Measurements from ENCODE around the gene CCDC73. TPM values are rescaled to one million over a fixed set of nuclear protein-coding genes. Genes with fewer than 3 reads are reported as not detected.
"Not testable (repeated sequence)": the region's sequence is repeated elsewhere in the genome, so short reads cannot be mapped to it uniquely, and the experiment has no call there.

CCDC73 gene
- total RNA-seq, 1 donor from 2014 or later, result not detected

DNA sequence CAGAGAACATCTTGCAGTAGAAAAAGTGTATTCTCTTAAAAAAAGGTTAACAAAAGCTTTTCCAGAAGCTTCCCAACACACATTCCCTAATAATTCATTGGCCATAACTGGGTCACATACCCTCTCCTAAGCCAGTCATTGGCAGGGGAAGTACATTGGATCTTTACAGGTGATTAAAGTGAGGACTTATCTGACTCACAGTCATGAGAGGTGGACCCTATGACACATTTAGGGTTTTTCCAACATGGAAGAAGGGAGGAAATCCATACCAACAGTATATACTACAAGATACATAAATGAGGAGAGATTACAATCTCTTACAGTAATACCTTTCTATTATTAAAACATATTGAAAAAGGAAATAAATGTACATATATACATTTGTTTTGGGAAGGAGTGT, 72.2 kb downstream of the CCDC73 start:
- Histone ChIP-seq H3K4me1 (ENCODE audit: control insufficient read depth in 3 of 3, insufficient read depth in 3 of 3, low read length in 3 of 3) (no peaks in the 10 kb centered on the region), H3K36me3 (ENCODE audit: control insufficient read depth in 3 of 3, insufficient read depth in 3 of 3, low read length in 3 of 3) (no peaks in the 10 kb centered on the region), H3K27me3 (ENCODE audit: control insufficient read depth in 3 of 3, insufficient read depth in 3 of 3, low read length in 3 of 3) (no peaks in the 10 kb centered on the region), H3K9me3 (ENCODE audit: control insufficient read depth in 3 of 3, low read length in 3 of 3) (no peaks in the 10 kb centered on the region), H3K27ac (ENCODE audit: low read depth, low read length) (no peak overlapping the region), H3K4me3 (ENCODE audit: low read length in 3 of 3) (no peak overlapping the region), H3K9ac (ENCODE audit: low read depth in 1 of 3, low read length in 3 of 3) (no peak overlapping the region)

DNA sequence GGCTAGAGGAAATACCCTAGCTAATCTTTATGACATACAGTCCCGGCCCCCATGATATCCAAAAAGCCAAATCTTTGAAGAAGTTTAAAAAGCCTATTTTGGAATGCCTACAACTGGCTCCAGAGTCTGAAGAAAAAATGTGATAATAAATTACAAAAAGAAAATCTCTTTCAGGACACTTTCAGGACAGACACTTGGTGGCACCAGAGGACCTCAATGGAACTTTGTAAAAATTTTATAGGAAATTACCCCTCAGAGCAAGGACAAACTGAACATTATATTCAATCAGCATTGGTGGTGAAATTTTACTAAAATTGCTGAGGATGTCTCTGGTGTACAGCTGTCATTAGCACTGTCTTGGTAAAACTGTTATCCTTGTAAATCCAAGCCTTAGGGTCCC, 81.0 kb downstream of the CCDC73 start:
- no peaks in the 10 kb centered on the region for H3K27me3 ChIP-seq (ENCODE audit: control insufficient read depth in 3 of 3, insufficient read depth in 3 of 3, low read length in 3 of 3)
- no peak overlapping the region for H3K4me3 ChIP-seq (ENCODE audit: low read length in 3 of 3)
- H3K4me1 ChIP-seq (ENCODE audit: control insufficient read depth in 3 of 3, insufficient read depth in 3 of 3, low read length in 3 of 3), result no peaks in the 10 kb centered on the region
- no peaks in the 10 kb centered on the region for H3K36me3 ChIP-seq (ENCODE audit: control insufficient read depth in 3 of 3, insufficient read depth in 3 of 3, low read length in 3 of 3)
- no peaks in the 10 kb centered on the region for H3K9me3 ChIP-seq (ENCODE audit: control insufficient read depth in 3 of 3, low read length in 3 of 3)
- H3K9ac ChIP-seq (ENCODE audit: low read depth in 1 of 3, low read length in 3 of 3), result no peak overlapping the region
- no peak overlapping the region for H3K27ac ChIP-seq (ENCODE audit: low read depth, low read length)

DNA sequence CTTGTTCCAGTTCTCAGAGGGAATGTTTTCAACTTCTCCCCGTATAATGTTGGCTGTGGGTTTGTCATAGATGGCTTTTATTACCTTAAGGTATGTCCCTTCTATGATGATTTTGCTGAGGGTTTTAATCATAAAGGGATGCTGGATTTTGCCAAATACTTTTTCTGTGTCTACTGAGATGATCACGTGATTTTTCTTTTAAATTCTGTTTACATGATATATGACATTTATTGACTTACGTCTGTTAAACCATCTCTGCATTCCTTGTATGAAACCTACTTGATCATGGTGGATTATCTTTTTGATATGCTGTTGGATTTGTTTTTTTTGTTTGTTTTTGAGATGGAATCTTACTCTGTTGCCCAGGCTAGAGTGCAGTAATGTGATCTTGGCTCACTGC, 85.5 kb downstream of the CCDC73 start:
- not testable (repeated sequence) for H3K9ac ChIP-seq (ENCODE audit: low read depth in 1 of 3, low read length in 3 of 3); H3K36me3 ChIP-seq (ENCODE audit: control insufficient read depth in 3 of 3, insufficient read depth in 3 of 3, low read length in 3 of 3); H3K27me3 ChIP-seq (ENCODE audit: control insufficient read depth in 3 of 3, insufficient read depth in 3 of 3, low read length in 3 of 3); H3K9me3 ChIP-seq (ENCODE audit: control insufficient read depth in 3 of 3, low read length in 3 of 3); H3K4me1 ChIP-seq (ENCODE audit: control insufficient read depth in 3 of 3, insufficient read depth in 3 of 3, low read length in 3 of 3); H3K27ac ChIP-seq (ENCODE audit: low read depth, low read length); H3K4me3 ChIP-seq (ENCODE audit: low read length in 3 of 3)

DNA sequence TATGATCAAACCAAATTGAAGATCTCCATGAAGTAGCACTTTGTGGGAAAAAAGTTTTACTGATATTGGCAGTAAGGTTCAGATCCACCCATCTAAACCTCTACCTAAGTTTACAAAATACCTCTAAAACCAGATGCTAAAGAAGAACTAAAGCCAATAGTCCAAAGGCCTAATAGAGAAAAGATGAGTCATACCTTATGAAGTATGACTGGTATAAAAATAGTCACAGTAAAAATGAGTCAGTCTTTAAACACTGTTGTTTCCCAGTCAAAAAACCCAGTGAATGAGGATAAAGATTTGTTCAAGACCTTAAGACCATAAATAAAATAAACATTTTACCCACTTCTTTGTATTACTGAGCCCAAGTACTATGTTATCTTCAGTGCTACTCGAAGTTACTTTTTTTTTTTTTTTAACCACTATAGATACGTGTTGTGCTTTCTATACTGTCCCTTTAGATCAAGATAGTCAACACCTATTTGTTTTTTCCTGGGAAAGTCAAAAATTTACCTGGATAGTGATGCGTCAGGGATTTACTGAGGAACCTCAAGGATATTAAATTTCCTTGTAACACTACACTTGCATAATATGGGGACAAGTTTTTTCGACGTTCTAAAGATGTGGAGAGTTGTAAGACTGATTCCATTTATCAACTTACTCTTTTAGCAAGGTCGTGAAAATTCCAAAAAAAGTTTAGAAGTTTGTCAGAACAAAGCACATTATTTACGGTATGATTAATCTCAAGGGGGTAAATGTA, 87.3 kb downstream of the CCDC73 start:
- no peaks in the 10 kb centered on the region for H3K27me3 ChIP-seq (ENCODE audit: control insufficient read depth in 3 of 3, insufficient read depth in 3 of 3, low read length in 3 of 3)
- H3K36me3 ChIP-seq (ENCODE audit: control insufficient read depth in 3 of 3, insufficient read depth in 3 of 3, low read length in 3 of 3), result no peaks in the 10 kb centered on the region
- H3K27ac ChIP-seq (ENCODE audit: low read depth, low read length), result no peak overlapping the region
- H3K9ac ChIP-seq (ENCODE audit: low read depth in 1 of 3, low read length in 3 of 3), result no peak overlapping the region
- peaks cover 0 to 5% (median 3%) of the 10 kb centered on the region in 3 donors for H3K9me3 ChIP-seq (ENCODE audit: control insufficient read depth in 3 of 3, low read length in 3 of 3)
- H3K4me1 ChIP-seq (ENCODE audit: control insufficient read depth in 3 of 3, insufficient read depth in 3 of 3, low read length in 3 of 3), result no peaks in the 10 kb centered on the region
- no peak overlapping the region for H3K4me3 ChIP-seq (ENCODE audit: low read length in 3 of 3)

DNA sequence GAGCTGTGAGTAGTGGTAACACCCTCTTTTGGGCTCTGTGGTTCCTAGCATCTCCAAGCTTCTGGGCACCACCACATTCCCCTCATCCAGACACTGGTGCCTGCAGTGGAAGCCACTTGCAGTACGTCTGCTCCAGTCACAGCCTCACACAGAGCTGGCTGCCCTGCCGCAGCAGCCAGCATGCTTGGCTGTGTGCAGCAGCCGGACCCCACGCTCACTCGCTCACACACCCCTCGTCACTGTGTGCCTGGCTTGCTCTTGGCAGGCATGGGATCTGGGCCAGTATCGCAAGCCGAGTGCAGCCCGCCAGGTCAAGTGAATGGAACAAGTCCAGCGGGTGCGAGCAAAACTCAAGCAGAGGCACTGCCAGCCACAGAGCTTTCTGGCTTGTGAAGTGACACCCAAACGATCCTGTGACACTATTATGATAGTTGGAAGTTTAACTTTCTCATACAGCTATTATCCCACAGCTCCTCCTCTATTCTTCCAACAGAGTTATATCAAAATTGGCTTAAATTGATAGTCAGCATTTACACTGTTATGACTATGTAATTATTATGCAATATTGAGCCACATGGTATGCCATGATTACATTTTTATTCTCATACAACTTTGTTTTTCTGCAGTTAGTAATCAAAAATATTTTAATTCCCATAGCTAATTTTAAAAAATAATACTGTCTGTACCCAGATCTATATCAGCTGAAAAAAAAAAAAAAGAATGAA, 89.0 kb downstream of the CCDC73 start:
- no peaks in the 10 kb centered on the region for H3K4me1 ChIP-seq (ENCODE audit: control insufficient read depth in 3 of 3, insufficient read depth in 3 of 3, low read length in 3 of 3)
- no peak overlapping the region for H3K9ac ChIP-seq (ENCODE audit: low read depth in 1 of 3, low read length in 3 of 3)
- no peaks in the 10 kb centered on the region for H3K36me3 ChIP-seq (ENCODE audit: control insufficient read depth in 3 of 3, insufficient read depth in 3 of 3, low read length in 3 of 3)
- H3K27ac ChIP-seq (ENCODE audit: low read depth, low read length), result no peak overlapping the region
- H3K27me3 ChIP-seq (ENCODE audit: control insufficient read depth in 3 of 3, insufficient read depth in 3 of 3, low read length in 3 of 3), result no peaks in the 10 kb centered on the region
- H3K4me3 ChIP-seq (ENCODE audit: low read length in 3 of 3), result no peak overlapping the region
- H3K9me3 ChIP-seq (ENCODE audit: control insufficient read depth in 3 of 3, low read length in 3 of 3), result peaks cover 0 to 5% (median 3%) of the 10 kb centered on the region in 3 donors

DNA sequence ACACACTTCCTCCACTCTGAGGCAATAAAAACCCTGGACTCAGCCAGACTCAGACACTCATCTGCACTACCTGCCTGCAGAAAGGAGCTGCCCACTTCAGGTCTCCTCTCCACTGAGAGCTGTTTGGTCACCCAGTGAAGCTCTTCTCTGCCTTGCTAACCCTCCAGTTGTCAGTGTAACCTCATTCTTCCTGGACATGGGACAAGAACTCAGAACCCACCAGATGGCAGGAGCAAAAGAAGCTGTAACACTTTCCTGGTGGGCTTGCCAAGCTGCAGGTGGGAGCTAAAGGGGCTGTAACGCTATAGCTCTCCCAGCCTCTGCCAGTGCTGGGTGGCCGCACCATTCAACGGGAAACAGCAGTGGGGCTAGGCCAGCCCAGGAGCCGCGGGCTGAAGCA, 89.7 kb downstream of the CCDC73 start:
- Histone ChIP-seq H3K27me3 (ENCODE audit: control insufficient read depth in 3 of 3, insufficient read depth in 3 of 3, low read length in 3 of 3) (no peaks in the 10 kb centered on the region), H3K4me1 (ENCODE audit: control insufficient read depth in 3 of 3, insufficient read depth in 3 of 3, low read length in 3 of 3) (no peaks in the 10 kb centered on the region), H3K36me3 (ENCODE audit: control insufficient read depth in 3 of 3, insufficient read depth in 3 of 3, low read length in 3 of 3) (no peaks in the 10 kb centered on the region), H3K27ac (ENCODE audit: low read depth, low read length) (no peak overlapping the region), H3K9me3 (ENCODE audit: control insufficient read depth in 3 of 3, low read length in 3 of 3) (peaks cover 0 to 5% (median 3%) of the 10 kb centered on the region in 3 donors), H3K9ac (ENCODE audit: low read depth in 1 of 3, low read length in 3 of 3) (no peak overlapping the region), H3K4me3 (ENCODE audit: low read length in 3 of 3) (no peak overlapping the region)

DNA sequence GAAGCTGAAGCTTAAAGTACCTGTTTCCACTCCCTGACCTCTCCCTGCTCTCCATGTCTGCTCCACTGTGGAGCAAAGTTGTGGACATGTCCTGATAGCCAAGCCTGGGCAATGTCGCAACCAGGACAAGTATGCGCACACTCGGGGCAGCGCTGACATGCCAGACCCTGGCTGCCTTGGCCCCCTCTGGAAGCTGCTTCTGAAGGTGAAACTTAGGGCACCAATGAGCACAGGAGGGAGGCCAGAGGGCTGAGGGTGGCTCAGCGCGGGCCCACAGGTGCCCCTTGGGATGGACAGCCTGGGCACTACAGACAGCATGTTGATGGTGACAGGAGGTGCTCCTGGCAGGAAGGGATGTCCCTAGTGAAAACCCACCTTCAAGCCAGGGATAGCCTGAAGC, 90.2 kb downstream of the CCDC73 start:
- Histone ChIP-seq H3K9me3 (ENCODE audit: control insufficient read depth in 3 of 3, low read length in 3 of 3) (peaks cover 0 to 5% (median 3%) of the 10 kb centered on the region in 3 donors), H3K27me3 (ENCODE audit: control insufficient read depth in 3 of 3, insufficient read depth in 3 of 3, low read length in 3 of 3) (no peaks in the 10 kb centered on the region), H3K27ac (ENCODE audit: low read depth, low read length) (no peak overlapping the region), H3K36me3 (ENCODE audit: control insufficient read depth in 3 of 3, insufficient read depth in 3 of 3, low read length in 3 of 3) (no peaks in the 10 kb centered on the region), H3K9ac (ENCODE audit: low read depth in 1 of 3, low read length in 3 of 3) (no peak overlapping the region), H3K4me1 (ENCODE audit: control insufficient read depth in 3 of 3, insufficient read depth in 3 of 3, low read length in 3 of 3) (no peaks in the 10 kb centered on the region), H3K4me3 (ENCODE audit: low read length in 3 of 3) (no peak overlapping the region)

DNA sequence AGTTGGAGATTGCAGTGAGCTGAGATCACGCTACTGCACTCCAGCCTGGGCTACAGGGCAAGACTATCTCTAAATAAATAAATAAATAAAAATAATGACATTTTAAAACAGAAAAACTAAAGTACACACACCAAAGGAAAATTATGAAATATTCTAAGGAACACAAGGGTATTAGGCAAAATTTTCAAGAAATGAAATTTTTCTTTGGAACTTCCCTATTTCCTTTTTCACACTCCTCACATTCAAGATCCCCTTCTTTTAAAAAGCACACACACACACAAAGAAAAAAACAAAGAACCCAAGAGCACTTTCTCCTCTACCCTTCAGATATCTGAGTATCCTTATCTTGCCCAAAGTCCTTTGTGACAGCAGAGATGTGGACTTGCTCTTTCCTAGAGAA, 92.8 kb downstream of the CCDC73 start:
- Histone ChIP-seq H3K4me1 (ENCODE audit: control insufficient read depth in 3 of 3, insufficient read depth in 3 of 3, low read length in 3 of 3) (no peaks in the 10 kb centered on the region), H3K36me3 (ENCODE audit: control insufficient read depth in 3 of 3, insufficient read depth in 3 of 3, low read length in 3 of 3) (no peaks in the 10 kb centered on the region), H3K4me3 (ENCODE audit: low read length in 3 of 3) (no peak overlapping the region), H3K27ac (ENCODE audit: low read depth, low read length) (no peak overlapping the region), H3K9me3 (ENCODE audit: control insufficient read depth in 3 of 3, low read length in 3 of 3) (peaks cover 0 to 5% (median 3%) of the 10 kb centered on the region in 3 donors), H3K9ac (ENCODE audit: low read depth in 1 of 3, low read length in 3 of 3) (no peak overlapping the region), H3K27me3 (ENCODE audit: control insufficient read depth in 3 of 3, insufficient read depth in 3 of 3, low read length in 3 of 3) (no peaks in the 10 kb centered on the region)

DNA sequence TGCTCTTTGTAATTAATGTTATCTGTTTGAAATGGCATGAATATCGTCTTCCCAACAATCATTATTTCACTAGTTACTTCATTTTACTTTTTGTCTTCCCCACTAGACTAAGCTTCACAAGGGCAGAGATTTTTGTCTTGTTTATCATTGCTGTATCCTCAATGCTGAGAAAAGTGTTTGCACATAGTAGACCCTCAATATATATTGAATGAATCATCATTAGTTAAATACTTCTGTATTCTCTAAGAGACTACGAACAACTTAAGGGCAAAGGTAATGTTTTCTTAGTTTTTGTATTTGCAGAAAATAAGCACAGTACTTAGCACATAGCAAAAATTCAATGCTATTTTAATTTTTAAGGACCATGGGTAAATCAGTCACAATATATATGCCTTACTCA, 95.9 kb downstream of the CCDC73 start:
- Histone ChIP-seq H3K4me1 (ENCODE audit: control insufficient read depth in 3 of 3, insufficient read depth in 3 of 3, low read length in 3 of 3) (no peaks in the 10 kb centered on the region), H3K27ac (ENCODE audit: low read depth, low read length) (no peak overlapping the region), H3K36me3 (ENCODE audit: control insufficient read depth in 3 of 3, insufficient read depth in 3 of 3, low read length in 3 of 3) (no peaks in the 10 kb centered on the region), H3K4me3 (ENCODE audit: low read length in 3 of 3) (no peak overlapping the region), H3K9me3 (ENCODE audit: control insufficient read depth in 3 of 3, low read length in 3 of 3) (no peaks in the 10 kb centered on the region), H3K9ac (ENCODE audit: low read depth in 1 of 3, low read length in 3 of 3) (no peak overlapping the region), H3K27me3 (ENCODE audit: control insufficient read depth in 3 of 3, insufficient read depth in 3 of 3, low read length in 3 of 3) (no peaks in the 10 kb centered on the region)

DNA sequence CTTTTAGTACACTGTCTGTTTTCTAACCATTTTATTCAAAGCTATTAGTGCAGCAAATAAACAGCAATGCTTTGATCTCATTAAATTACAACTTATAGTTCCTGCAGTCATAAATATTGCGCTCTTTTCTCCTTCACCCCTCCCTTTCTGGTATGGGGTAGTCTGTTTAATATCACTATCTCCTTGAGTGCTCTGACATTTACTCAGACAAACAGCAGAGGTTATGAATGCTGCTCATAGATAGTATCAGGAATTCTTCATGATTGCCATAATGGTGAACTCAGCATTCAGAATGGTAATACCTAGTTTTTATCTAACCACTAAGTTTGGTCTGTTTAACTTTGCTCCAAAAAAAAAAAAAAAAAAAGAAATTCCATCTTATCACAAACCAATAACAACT, 123.4 kb downstream of the CCDC73 start:
- no peak overlapping the region for H3K27ac ChIP-seq (ENCODE audit: low read depth, low read length)
- H3K4me3 ChIP-seq (ENCODE audit: low read length in 3 of 3), result no peak overlapping the region
- no peaks in the 10 kb centered on the region for H3K36me3 ChIP-seq (ENCODE audit: control insufficient read depth in 3 of 3, insufficient read depth in 3 of 3, low read length in 3 of 3)
- H3K9ac ChIP-seq (ENCODE audit: low read depth in 1 of 3, low read length in 3 of 3), result no peak overlapping the region
- no peaks in the 10 kb centered on the region for H3K4me1 ChIP-seq (ENCODE audit: control insufficient read depth in 3 of 3, insufficient read depth in 3 of 3, low read length in 3 of 3)
- peaks cover 0 to 2% (median 0%) of the 10 kb centered on the region in 3 donors for H3K9me3 ChIP-seq (ENCODE audit: control insufficient read depth in 3 of 3, low read length in 3 of 3)
- no peaks in the 10 kb centered on the region for H3K27me3 ChIP-seq (ENCODE audit: control insufficient read depth in 3 of 3, insufficient read depth in 3 of 3, low read length in 3 of 3)
